Measurements from ENCODE around the gene UBTF. TPM values are rescaled to one million over a fixed set of nuclear protein-coding genes. Genes with fewer than 3 reads are reported as not detected.

UBTF gene
- total and polyA plus RNA-seq, 2 of the 4 experiments (the other 2 are of a cell fraction), result 29.7 to 42.1 TPM

DNA sequence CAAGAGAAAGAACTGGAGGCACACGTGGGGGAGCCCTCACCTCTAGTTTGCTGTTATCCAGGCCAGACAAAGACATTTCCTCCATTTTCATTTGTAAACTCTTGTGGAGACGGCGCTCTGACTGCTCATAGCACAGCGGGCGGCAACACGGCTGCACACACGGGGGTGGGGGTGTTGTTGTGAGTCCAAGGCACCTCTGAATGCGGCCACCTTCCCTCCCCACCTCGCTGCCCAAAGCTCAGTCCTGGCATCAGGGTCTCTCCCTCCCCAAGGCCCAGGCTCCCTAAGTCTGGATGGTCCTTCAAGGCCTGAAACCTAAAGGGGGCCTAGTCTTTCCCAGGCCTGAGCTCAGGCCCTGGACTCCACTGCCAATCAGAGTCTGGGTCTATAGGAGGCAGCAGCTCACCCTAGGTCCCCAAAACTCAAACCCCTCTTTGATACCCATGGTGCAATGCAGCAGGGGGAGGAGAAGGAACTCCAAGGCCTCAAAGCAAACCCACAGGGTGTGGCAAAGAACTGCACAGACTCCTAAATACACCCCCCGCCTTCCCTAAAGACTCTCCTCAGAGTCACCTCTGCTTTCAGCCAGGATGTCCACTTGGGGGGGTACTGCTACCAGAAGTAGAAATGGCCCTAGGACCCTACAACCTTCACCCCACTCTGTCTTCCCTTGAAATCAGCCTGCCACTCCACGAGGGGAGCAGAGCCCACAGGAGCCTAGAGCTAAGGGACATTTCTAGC is 21.3 kb downstream of the UBTF start:
- Histone ChIP-seq H4K5ac (ENCODE audit: low read depth, low read length) (peak overlapping the region; percentile 78), H2AK5ac (ENCODE audit: low read depth, low read length) (peak overlapping the region; percentile 87), H3K9ac (ENCODE audit: low read depth, low read length) (peak overlapping the region; percentile 66), H4K20me1 (ENCODE audit: insufficient read depth, low read length) (peaks cover 3% of the 10 kb centered on the region; the same call in 1 of the 2 replicates), H3K4me3 (ENCODE audit: insufficient read depth, low read depth, low read length) (peak overlapping the region; percentile 83), H2AFZ (replicated peaks; ENCODE audit: low read length, poor library complexity) (peak overlapping the region; percentile 16), H3K4ac (ENCODE audit: low read depth, low read length) (peak overlapping the region; percentile 98), H2AK9ac (replicated peaks; ENCODE audit: low read depth, low read length, poor library complexity) (peak overlapping the region; percentile 100), H3K27me3 (ENCODE audit: control insufficient read depth, insufficient read depth, low read length) (no peaks in the 10 kb centered on the region), H3K27ac (ENCODE audit: insufficient read depth, low read length) (peak overlapping the region; percentile 96), H2BK15ac (ENCODE audit: low read depth, low read length) (no peak overlapping the region), H2BK20ac (ENCODE audit: low read depth, low read length) (no peak overlapping the region; the same call in 1 of the 2 replicates), H3K18ac (ENCODE audit: low read depth, low read length) (peak overlapping the region; percentile 67; the same call in 1 of the 2 replicates), H3K36me3 (ENCODE audit: control insufficient read depth, insufficient read depth, low read length) (peaks cover 39% of the 10 kb centered on the region), H4K91ac (ENCODE audit: insufficient read depth, low read depth, low read length) (peak overlapping the region; percentile 93), H3K4me1 (ENCODE audit: control insufficient read depth, insufficient read depth, low read length) (peaks cover 14% of the 10 kb centered on the region), H3K9me1 (ENCODE audit: insufficient read depth, low read length) (peaks cover 6% of the 10 kb centered on the region; the same call in 1 of the 2 replicates), H2BK120ac (ENCODE audit: low read depth, low read length) (peak overlapping the region; percentile 68), H3K4me2 (ENCODE audit: low read depth, low read length) (peak overlapping the region; percentile 78), H3K9me3 (ENCODE audit: control insufficient read depth, insufficient read depth, low read length) (no peaks in the 10 kb centered on the region), H2BK5ac (ENCODE audit: low read depth, low read length, poor library complexity, severe bottlenecking) (peak overlapping the region; percentile 85), H3K79me1 (ENCODE audit: low read depth in 1 of 2, low read length in 2 of 2) (peaks cover 26 to 51% of the 10 kb centered on the region in 2 experiments; a peak in 3 of 4 replicates), H3K56ac (ENCODE audit: extremely low read depth, insufficient read depth, low read length) (peak overlapping the region; percentile 75), H4K8ac (ENCODE audit: low read depth in 2 of 2, low read length in 2 of 2) (peak overlapping the region; percentile 64 to 90), H3K14ac (replicated peaks; ENCODE audit: low read depth, low read length) (peak overlapping the region; percentile 95), H3K23ac (ENCODE audit: low read depth, low read length) (peak overlapping the region; percentile 85)
- ChIA-PET POLR2A (ENCODE audit: unreplicated experiment) (interaction anchor here (1.1 kb wide), 1 partner anchor 10 kb away, joined by 3 read pairs; no protein-coding TSS in a partner anchor), CTCF (interaction anchor here (0.9 to 1.3 kb wide), 3 partner anchors 11 to 147 kb away, joined by 3 read pairs; partner anchors contain the start of gene GRN)
- DNase-seq (peak; percentile 41), ATAC-seq (ENCODE audit: low read depth) (peak; percentile 2; the same call in 1 of the 2 replicates)
- WGBS, 2 experiments (ENCODE audit: extremely low coverage in 2 of 2, insufficient read length in 1 of 2), result no CpG with 5 or more reads among the region's 11 CpGs
- dilution Hi-C loops (cut with HindIII; ENCODE audit: low sequenced_read_pairs, unreplicated experiment) (no loop called here), in situ Hi-C loops (cut with MboI; ENCODE audit: low sequenced_read_pairs) (no loop called here), intact Hi-C loops (cut with micrococcal nuclease) (no loop called here)
- no TSS peak for BruUV-seq (replicated peaks)
- TF ChIP-seq MAZ (IDR thresholded peaks at IDR 0.05; ENCODE audit: borderline replicate concordance, low read depth, low read length), result no peak
- no peak for TF ChIP-seq NFE2L2 (IDR thresholded peaks at IDR 0.05; ENCODE audit: low read depth, low read length)
- TF ChIP-seq FOS (IDR thresholded peaks at IDR 0.05; ENCODE audit: low read depth, low read length), result no peak
- TF ChIP-seq SMC3 (IDR thresholded peaks at IDR 0.05; ENCODE audit: low read depth, low read length), result 0 out of 2 replicates have a peak, but pooled peaks have one; percentile 10
- TF ChIP-seq MAFK (IDR thresholded peaks at IDR 0.05; ENCODE audit: low read depth, low read length), result no peak
- no peak for TF ChIP-seq BHLHE40 (IDR thresholded peaks at IDR 0.05; ENCODE audit: low read depth, low read length)
- no peak for TF ChIP-seq MXI1 (IDR thresholded peaks at IDR 0.05; ENCODE audit: borderline replicate concordance, low read depth, low read length)
- TF ChIP-seq RAD21 (IDR thresholded peaks at IDR 0.05; ENCODE audit: low read length), result peak; percentile 36; the same call in 1 of the 2 replicates
- TF ChIP-seq, protein P1, sequence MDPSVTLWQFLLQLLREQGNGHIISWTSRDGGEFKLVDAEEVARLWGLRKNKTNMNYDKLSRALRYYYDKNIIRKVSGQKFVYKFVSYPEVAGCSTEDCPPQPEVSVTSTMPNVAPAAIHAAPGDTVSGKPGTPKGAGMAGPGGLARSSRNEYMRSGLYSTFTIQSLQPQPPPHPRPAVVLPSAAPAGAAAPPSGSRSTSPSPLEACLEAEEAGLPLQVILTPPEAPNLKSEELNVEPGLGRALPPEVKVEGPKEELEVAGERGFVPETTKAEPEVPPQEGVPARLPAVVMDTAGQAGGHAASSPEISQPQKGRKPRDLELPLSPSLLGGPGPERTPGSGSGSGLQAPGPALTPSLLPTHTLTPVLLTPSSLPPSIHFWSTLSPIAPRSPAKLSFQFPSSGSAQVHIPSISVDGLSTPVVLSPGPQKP (IDR thresholded peaks at IDR 0.05; ENCODE audit: borderline replicate concordance, low read depth, low read length), result no peak
- TF ChIP-seq RFX5 (IDR thresholded peaks at IDR 0.05; ENCODE audit: low read depth, low read length), result no peak
- TF ChIP-seq CTCF (conservative IDR thresholded peaks at IDR 0.05; ENCODE audit: low read depth, low read length), result peak; percentile 33; the same call in 1 of the 2 replicates
- TF ChIP-seq, protein P2, sequence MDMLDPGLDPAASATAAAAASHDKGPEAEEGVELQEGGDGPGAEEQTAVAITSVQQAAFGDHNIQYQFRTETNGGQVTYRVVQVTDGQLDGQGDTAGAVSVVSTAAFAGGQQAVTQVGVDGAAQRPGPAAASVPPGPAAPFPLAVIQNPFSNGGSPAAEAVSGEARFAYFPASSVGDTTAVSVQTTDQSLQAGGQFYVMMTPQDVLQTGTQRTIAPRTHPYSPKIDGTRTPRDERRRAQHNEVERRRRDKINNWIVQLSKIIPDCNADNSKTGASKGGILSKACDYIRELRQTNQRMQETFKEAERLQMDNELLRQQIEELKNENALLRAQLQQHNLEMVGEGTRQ (IDR thresholded peaks at IDR 0.05; ENCODE audit: low read depth, low read length), result no peak
- no peak for TF ChIP-seq CEBPB (IDR thresholded peaks at IDR 0.05; ENCODE audit: low read depth, low read length)

Data from IMR-90 (cell line).